ENCODE results near the gene NLRX1. TPM values are rescaled to one million over a fixed set of nuclear protein-coding genes. Genes with fewer than 3 reads are reported as not detected.

NLRX1 gene
- total RNA-seq, 1 donor from 2014 or later: 35.9 TPM

DNA sequence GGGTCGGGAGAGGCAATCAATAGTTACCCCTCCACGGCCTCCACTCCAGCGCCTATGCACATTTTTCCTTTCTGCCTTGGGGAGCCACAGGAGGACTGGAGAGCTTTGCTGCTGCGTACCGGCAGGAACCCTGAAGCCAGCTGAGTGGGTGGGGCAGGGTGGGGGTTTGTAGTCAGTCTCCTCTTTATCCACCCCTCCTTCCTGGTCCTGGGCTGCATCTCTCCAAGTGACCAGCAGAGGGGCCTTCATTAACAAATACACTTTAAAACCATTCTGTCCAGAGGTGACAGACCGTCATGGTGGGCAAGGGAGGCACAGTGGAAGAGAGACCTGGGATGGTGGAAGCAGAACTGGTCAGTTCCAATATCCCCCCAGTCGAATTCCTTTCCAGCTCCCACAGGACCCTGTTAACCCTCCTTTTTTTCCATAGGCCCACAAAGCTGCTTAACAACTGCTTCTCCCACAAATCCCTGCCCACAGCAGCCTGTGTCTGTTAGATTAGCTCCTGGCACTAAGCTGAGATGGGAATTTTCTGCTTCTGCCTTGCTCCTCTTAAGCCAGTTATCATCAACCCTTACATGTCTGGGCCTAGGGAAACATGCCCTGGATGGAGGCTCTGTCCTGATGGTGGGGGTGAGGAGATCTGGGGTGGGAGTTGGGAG, 23.6 kb upstream of the NLRX1 start:
- H3K4me1 ChIP-seq: peaks cover 0 to 10% of the 10 kb centered on the region in 2 donors
- DNase-seq (ENCODE audit: low spot score in 2 of 2): peak in 1 of 2 donors; percentile 79
- no peak overlapping the region for H3K27ac ChIP-seq
- no peaks in the 10 kb centered on the region for H3K36me3 ChIP-seq
- no peak overlapping the region for H3K4me3 ChIP-seq
- no peaks in the 10 kb centered on the region for H3K27me3 ChIP-seq
- H3K9me3 ChIP-seq: no peaks in the 10 kb centered on the region
- intact Hi-C loops (cut with DNase I): loop anchor here (2.0 kb wide), 2 partner anchors 24 to 52 kb away; partner anchors contain the start of gene NLRX1
- TF ChIP-seq, protein P1, sequence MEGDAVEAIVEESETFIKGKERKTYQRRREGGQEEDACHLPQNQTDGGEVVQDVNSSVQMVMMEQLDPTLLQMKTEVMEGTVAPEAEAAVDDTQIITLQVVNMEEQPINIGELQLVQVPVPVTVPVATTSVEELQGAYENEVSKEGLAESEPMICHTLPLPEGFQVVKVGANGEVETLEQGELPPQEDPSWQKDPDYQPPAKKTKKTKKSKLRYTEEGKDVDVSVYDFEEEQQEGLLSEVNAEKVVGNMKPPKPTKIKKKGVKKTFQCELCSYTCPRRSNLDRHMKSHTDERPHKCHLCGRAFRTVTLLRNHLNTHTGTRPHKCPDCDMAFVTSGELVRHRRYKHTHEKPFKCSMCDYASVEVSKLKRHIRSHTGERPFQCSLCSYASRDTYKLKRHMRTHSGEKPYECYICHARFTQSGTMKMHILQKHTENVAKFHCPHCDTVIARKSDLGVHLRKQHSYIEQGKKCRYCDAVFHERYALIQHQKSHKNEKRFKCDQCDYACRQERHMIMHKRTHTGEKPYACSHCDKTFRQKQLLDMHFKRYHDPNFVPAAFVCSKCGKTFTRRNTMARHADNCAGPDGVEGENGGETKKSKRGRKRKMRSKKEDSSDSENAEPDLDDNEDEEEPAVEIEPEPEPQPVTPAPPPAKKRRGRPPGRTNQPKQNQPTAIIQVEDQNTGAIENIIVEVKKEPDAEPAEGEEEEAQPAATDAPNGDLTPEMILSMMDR (IDR thresholded peaks at IDR 0.05): peak; percentile 34 to 69 (median 67)

DNA sequence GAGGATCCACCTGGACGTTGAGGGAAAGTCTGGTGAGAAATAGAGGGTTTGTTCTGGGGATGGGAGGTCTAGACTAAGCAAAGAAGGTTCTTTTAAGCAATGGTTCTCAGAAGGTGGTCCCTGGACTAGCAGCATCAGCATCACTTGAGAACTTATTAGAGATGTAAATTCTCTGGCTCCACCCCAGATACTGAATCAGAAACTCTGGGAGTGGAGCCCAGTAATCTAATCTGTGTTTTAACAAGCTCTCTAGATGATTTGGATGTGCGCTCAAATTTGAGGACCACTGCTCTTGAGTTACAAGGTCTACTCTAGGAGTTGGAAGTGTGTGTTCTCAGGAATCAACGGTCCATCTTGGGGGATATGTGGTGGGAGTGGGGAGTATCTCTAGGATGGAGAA, 23.0 kb upstream of the NLRX1 start:
- H3K4me3 ChIP-seq: no peak overlapping the region
- H3K27me3 ChIP-seq: no peaks in the 10 kb centered on the region
- no peaks in the 10 kb centered on the region for H3K36me3 ChIP-seq
- no peak overlapping the region for H3K27ac ChIP-seq
- peaks cover 0 to 10% of the 10 kb centered on the region in 2 donors for H3K4me1 ChIP-seq
- TF ChIP-seq, protein P1 (IDR thresholded peaks at IDR 0.05): no peak
- DNase-seq (ENCODE audit: low spot score in 2 of 2): no peak
- no peaks in the 10 kb centered on the region for H3K9me3 ChIP-seq
- intact Hi-C loops (cut with DNase I): loop anchor here (2.0 kb wide), 2 partner anchors 23 to 51 kb away; partner anchors contain the start of gene NLRX1

DNA sequence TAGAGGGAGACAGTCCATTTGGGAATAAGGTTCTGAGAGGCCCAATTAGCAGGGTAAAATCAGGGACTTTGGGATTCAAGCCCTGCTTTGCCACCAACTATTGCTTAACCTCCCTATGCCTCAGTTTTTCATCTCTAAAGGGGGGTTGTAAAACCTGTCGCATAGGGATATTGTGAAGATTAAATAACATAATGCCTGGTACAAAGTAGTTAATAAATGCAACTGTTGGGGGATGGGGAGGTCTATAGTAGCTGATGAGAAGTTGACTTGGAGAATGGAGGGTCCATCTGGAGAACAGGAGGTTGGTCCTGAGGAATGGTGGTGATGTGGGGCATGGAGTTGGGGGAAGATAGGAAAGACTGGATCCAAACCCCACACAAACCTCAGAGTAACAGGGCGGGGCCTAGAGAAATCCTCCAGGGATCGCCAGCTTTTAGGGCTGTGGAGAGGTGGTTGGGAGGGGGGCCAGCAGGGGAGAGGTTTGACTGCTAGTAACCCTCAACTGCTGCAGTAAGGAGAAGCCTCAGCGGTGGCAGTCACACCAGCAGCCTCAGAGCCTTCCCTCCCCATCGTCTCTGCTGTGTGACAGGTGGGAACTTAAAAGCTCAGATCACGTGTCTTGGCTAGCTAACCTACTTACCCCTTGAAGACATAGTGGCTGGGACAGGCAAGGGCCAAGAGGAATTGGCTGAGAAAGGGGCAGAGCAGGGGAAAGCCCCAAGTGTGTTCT, 20.8 kb upstream of the NLRX1 start:
- Histone ChIP-seq H3K36me3 (no peaks in the 10 kb centered on the region), H3K4me3 (no peak overlapping the region), H3K27ac (no peak overlapping the region), H3K9me3 (no peaks in the 10 kb centered on the region), H3K4me1 (peaks cover 0 to 10% of the 10 kb centered on the region in 2 donors), H3K27me3 (no peaks in the 10 kb centered on the region)
- intact Hi-C loops (cut with DNase I): no loop called here
- DNase-seq (ENCODE audit: low spot score in 2 of 2): no peak
- TF ChIP-seq, protein P1 (IDR thresholded peaks at IDR 0.05): no peak

DNA sequence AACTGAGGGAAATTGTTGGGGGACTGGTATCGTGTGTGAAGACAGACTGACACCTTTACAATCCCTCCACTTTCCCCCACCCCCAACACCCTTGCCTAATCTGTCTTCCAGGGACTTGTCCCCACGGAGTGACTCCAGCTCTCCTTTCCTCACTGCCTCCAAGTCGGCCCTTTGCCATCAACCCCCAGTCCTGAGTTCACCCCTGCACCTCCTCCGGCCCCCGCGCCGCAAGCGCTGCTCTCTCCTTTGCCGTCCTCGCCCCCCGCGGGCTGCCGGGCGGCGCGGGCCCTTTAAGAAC, 19.9 kb upstream of the NLRX1 start:
- DNase-seq (ENCODE audit: low spot score in 2 of 2): no peak
- TF ChIP-seq, protein P1 (IDR thresholded peaks at IDR 0.05): no peak
- peak overlapping the region; percentile 78 for H3K4me3 ChIP-seq
- H3K9me3 ChIP-seq: no peaks in the 10 kb centered on the region
- H3K36me3 ChIP-seq: no peaks in the 10 kb centered on the region
- H3K27me3 ChIP-seq: no peaks in the 10 kb centered on the region
- intact Hi-C loops (cut with DNase I): no loop called here
- H3K4me1 ChIP-seq: peaks cover 0 to 10% of the 10 kb centered on the region in 2 donors
- no peak overlapping the region for H3K27ac ChIP-seq

DNA sequence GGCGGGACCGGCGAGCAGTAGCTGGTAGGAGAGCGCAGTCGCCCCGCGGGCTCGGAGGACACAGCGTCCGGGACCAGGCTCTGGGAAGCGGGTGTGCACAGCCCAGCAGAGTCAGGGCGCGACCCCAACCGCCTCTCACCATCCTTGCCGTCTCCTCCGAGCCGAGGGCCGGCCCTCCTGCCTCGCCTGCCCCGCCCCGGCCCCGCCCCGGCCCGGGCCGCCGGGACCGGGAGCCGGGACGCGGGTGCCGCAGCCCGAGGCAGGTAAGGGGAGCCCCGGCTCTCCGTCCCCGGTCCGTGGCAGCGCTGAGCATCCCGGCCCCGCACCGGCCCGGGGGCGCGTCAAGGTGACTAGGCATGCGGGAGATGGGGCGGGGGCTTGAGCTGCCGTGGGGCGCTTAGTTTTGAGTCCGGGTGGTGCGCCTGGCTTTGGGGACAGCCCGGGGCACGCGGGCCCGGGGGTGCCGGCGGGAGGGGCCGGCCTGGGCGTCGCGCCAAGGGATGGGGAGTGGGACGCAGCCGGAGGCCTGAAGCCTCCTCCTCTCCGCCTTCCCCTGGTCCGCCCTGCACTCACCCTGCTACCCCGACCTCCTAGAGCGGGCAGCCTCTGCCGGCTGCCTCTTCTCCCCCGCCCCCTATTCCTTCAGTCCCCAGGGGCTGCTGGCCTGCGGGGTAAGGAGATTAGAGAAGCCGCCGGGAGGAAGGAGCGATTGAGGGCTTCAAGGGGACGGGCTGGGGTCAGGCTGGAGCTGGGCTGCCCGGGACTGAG, 19.3 kb upstream of the NLRX1 start, which contains the start of gene ABCG4:
Gene ABCG4 (plus strand): TSS at position 35 of the 768 bp plus-strand sequence. CDS start 914 bp downstream, outside the sequence.
- DNase-seq (ENCODE audit: low spot score in 2 of 2): no peak
- TF ChIP-seq, protein P1 (IDR thresholded peaks at IDR 0.05): no peak
- intact Hi-C loops (cut with DNase I): no loop called here

More for the DNA sequence above, 19.3 kb upstream of the NLRX1 start, which contains the start of gene ABCG4:
- Histone ChIP-seq H3K27ac (no peak within 1 kb of the TSS), H3K9me3 (no peaks in the 10 kb centered on the region), H3K27me3 (no peaks in the 10 kb centered on the region), H3K36me3 (no peaks in the 10 kb centered on the region), H3K4me1 (peaks cover 0 to 10% of the 10 kb centered on the region in 2 donors), H3K4me3 (peak within 1 kb of the TSS; percentile 78)

All from ascending aorta (tissue), 2 donors.